ENCODE measurements around the gene APOBEC3B.

DNA sequence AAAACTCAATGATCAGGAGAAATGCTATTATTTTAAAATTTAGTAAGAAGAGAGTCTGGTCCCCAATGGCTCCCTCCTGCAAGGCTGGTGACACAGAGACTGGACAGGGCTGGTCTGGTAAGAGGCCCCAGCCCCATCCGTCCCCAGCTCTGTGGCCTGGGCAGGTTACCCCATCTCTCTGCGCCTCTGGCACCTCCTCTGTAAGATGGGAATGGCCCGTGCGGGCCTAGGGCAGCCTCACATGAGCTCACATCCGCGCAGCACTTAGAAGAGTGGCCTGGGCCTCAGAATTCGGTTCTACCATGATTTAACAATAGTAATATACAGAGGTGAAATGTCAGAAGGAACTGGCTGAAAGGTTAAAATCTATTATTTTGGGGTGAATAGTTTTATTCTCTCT lies 59.8 kb downstream of the APOBEC3B start:
- TF ChIP-seq, protein P1, sequence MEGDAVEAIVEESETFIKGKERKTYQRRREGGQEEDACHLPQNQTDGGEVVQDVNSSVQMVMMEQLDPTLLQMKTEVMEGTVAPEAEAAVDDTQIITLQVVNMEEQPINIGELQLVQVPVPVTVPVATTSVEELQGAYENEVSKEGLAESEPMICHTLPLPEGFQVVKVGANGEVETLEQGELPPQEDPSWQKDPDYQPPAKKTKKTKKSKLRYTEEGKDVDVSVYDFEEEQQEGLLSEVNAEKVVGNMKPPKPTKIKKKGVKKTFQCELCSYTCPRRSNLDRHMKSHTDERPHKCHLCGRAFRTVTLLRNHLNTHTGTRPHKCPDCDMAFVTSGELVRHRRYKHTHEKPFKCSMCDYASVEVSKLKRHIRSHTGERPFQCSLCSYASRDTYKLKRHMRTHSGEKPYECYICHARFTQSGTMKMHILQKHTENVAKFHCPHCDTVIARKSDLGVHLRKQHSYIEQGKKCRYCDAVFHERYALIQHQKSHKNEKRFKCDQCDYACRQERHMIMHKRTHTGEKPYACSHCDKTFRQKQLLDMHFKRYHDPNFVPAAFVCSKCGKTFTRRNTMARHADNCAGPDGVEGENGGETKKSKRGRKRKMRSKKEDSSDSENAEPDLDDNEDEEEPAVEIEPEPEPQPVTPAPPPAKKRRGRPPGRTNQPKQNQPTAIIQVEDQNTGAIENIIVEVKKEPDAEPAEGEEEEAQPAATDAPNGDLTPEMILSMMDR (IDR thresholded peaks at IDR 0.05; ENCODE audit: poor library complexity), result no peak
- TF ChIP-seq EZH2 (IDR thresholded peaks at IDR 0.05; ENCODE audit: borderline replicate concordance) (no peak), EZH2phosphoT487 (IDR thresholded peaks at IDR 0.05; ENCODE audit: low read depth, severe bottlenecking, unreplicated experiment) (no peak)
